Retinal pigment epithelial cell (primary cell): ENCODE measurements around the gene PCDHA6.
"Not testable (repeated sequence)": the region's sequence is repeated elsewhere in the genome, so short reads cannot be mapped to it uniquely, and the experiment has no call there.

Source experiments
- DNase-seq: peaks from one replicate; pipeline ENCODE4 v3.0.0-alpha.2; 2010; ENCODE audit warnings: low read depth
- H3K4me3 ChIP-seq: 2 replicates; pipeline ENCODE4 v1.5.1; 2011; ENCODE audit warnings: mild to moderate bottlenecking, low read length, control low read depth, moderate library complexity
- TF ChIP-seq, protein P1 (sequence below): conservative IDR thresholded peaks from 2 replicates; pipeline ENCODE4 v1.5.1; 2011; ENCODE audit warnings: low read depth, low read length, control low read depth, inconsistent platforms

Gene PCDHA6

DNA sequence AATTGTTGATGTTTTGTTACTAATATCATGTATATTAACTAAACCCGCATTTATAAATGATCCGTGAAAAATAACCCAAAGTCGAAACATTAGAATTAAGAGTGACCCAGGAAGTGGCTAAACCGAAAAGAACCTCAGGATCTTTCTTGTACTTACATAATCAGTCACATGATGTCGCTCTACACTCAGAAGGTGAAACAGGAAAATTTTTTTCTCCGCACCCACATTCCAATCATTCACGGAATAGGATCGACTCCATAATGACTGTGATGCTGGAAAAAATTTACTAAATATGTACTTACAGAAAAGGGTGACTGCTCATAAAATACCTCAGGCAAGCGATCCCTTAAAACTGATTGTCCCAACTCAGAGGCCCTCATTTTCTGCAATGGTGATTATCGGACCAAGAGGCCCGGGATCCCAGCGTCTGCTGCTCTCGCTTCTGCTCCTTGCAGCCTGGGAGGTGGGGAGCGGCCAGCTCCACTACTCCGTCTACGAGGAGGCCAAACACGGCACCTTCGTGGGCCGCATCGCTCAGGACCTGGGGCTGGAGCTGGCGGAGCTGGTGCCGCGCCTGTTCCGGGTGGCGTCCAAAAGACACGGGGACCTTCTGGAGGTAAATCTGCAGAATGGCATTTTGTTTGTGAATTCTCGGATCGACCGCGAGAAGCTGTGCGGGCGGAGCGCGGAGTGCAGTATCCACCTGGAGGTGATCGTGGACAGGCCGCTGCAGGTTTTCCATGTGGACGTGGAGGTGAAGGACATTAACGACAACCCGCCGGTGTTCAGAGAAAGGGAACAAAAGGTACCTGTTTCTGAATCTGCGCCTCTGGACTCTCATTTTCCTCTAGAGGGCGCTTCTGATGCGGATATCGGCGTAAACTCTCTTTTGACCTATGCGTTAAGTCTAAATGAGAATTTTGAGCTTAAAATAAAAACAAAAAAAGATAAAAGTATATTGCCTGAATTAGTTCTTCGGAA lies 47.6 kb downstream of the PCDHA6 start, which contains the start of gene PCDHA12:
Gene PCDHA12, plus strand, starts transcription at position 224 of the 981 bp plus-strand sequence. Its CDS starts 165 bp downstream, at position 389.
- H3K4me3 ChIP-seq = peak within 1 kb of the TSS; percentile 37
- no peak for DNase-seq
- TF ChIP-seq, protein P1, sequence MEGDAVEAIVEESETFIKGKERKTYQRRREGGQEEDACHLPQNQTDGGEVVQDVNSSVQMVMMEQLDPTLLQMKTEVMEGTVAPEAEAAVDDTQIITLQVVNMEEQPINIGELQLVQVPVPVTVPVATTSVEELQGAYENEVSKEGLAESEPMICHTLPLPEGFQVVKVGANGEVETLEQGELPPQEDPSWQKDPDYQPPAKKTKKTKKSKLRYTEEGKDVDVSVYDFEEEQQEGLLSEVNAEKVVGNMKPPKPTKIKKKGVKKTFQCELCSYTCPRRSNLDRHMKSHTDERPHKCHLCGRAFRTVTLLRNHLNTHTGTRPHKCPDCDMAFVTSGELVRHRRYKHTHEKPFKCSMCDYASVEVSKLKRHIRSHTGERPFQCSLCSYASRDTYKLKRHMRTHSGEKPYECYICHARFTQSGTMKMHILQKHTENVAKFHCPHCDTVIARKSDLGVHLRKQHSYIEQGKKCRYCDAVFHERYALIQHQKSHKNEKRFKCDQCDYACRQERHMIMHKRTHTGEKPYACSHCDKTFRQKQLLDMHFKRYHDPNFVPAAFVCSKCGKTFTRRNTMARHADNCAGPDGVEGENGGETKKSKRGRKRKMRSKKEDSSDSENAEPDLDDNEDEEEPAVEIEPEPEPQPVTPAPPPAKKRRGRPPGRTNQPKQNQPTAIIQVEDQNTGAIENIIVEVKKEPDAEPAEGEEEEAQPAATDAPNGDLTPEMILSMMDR = peak; percentile 23

DNA sequence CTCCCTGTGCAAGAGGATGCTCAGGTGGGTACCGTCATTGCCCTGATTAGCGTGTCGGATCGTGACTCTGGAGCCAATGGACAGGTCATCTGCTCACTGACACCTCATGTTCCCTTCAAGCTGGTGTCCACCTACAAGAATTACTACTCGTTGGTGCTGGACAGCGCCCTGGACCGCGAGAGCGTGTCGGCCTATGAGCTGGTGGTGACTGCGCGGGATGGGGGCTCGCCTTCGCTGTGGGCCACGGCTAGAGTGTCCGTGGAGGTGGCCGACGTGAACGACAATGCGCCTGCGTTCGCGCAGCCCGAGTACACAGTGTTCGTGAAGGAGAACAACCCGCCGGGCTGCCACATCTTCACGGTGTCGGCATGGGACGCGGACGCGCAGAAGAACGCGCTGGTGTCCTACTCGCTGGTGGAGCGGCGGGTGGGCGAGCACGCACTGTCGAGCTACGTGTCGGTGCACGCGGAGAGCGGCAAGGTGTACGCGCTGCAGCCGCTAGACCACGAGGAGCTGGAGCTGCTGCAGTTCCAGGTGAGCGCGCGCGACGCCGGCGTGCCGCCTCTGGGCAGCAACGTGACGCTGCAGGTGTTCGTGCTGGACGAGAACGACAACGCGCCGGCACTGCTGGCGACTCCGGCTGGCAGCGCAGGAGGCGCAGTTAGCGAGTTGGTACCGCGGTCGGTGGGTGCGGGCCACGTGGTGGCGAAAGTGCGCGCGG lies 48.9 kb downstream of the PCDHA6 start:
- not testable (repeated sequence) for DNase-seq, H3K4me3 ChIP-seq

- TF ChIP-seq, protein P1 = no peak
- H3K4me3 ChIP-seq = no peak overlapping the region
- DNase-seq = no peak
Measured at GRCh38 chr5:140877262-140877581, 49.5 kb downstream of the PCDHA6 start.
